NCI-H82 treated with DMSO at 0.1 percent for 48 hours (cell line): ENCODE measurements around the gene CCDC134.

Experiments used
- DNase-seq: peaks from one replicate; lab custom pipeline; 2025; ENCODE audit not compliant: unreplicated experiment; lab: John Stamatoyannopoulos, UW

The CCDC134 gene

GRCh38 chr22:41800348-41801146, at the start of gene CCDC134:
Gene CCDC134, plus strand, starts transcription at chr22:41800679. Its CDS starts 8,212 bp downstream, at chr22:41808891.
- peak; percentile 45 for DNase-seq

- no peak for DNase-seq
Measured at GRCh38 chr22:41752011-41752970, 48.2 kb upstream of the CCDC134 start.

- no peak for DNase-seq
Measured at GRCh38 chr22:41753984-41754383, 46.5 kb upstream of the CCDC134 start.

- DNase-seq, result no peak
Measured at GRCh38 chr22:41757502-41757901, 43.0 kb upstream of the CCDC134 start.

GRCh38 chr22:41758231-41758630, 42.2 kb upstream of the CCDC134 start:
- DNase-seq, result no peak

- DNase-seq, result peak; percentile 26
Measured at GRCh38 chr22:41762980-41763779, 37.3 kb upstream of the CCDC134 start.

- no peak for DNase-seq
Measured at GRCh38 chr22:41766476-41766875, 34.0 kb upstream of the CCDC134 start.

GRCh38 chr22:41768430-41768829, 32.0 kb upstream of the CCDC134 start:
- DNase-seq, result no peak

- no peak for DNase-seq
Measured at GRCh38 chr22:41770715-41771468, 29.6 kb upstream of the CCDC134 start.

GRCh38 chr22:41772198-41772597, 28.3 kb upstream of the CCDC134 start:
- DNase-seq, result no peak

- DNase-seq, result no peak
Measured at GRCh38 chr22:41772645-41773044, 27.8 kb upstream of the CCDC134 start.

GRCh38 chr22:41775338-41775737, 25.1 kb upstream of the CCDC134 start:
- DNase-seq, result no peak

- no peak for DNase-seq
Measured at GRCh38 chr22:41775976-41776375, 24.5 kb upstream of the CCDC134 start.

GRCh38 chr22:41776381-41776780, 24.1 kb upstream of the CCDC134 start:
- DNase-seq, result no peak

GRCh38 chr22:41777749-41778425, 22.6 kb upstream of the CCDC134 start:
- no peak for DNase-seq

- DNase-seq, result no peak
Measured at GRCh38 chr22:41779929-41780505, 20.5 kb upstream of the CCDC134 start.

- DNase-seq, result no peak
Measured at GRCh38 chr22:41780746-41781505, 19.6 kb upstream of the CCDC134 start.

- DNase-seq, result no peak
Measured at GRCh38 chr22:41781507-41781906, 19.0 kb upstream of the CCDC134 start.

- DNase-seq, result no peak
Measured at GRCh38 chr22:41782316-41782715, 18.2 kb upstream of the CCDC134 start.
